ENCODE measurements around the gene SART3. TPM values are rescaled to one million over a fixed set of nuclear protein-coding genes. Genes with fewer than 3 reads are reported as not detected.

The SART3 gene
- total and polyA plus RNA-seq, 2 of the 4 experiments (the other 2 are of a cell fraction), result 22.6 to 37.8 TPM

GRCh38 chr12:108484431-108484830 lies 76.5 kb downstream of the SART3 start:
- DNase-seq (no peak), ATAC-seq (ENCODE audit: low read depth) (no peak)
- Histone ChIP-seq H3K4ac (ENCODE audit: low read depth, low read length) (no peak overlapping the region), H2AK9ac (replicated peaks; ENCODE audit: low read depth, low read length, poor library complexity) (no peak overlapping the region), H3K4me3 (ENCODE audit: insufficient read depth, low read depth, low read length) (no peak overlapping the region), H3K4me2 (ENCODE audit: low read depth, low read length) (no peak overlapping the region), H2BK5ac (ENCODE audit: low read depth, low read length, poor library complexity, severe bottlenecking) (no peak overlapping the region), H3K36me3 (ENCODE audit: control insufficient read depth, insufficient read depth, low read length) (no peaks in the 10 kb centered on the region), H3K14ac (replicated peaks; ENCODE audit: low read depth, low read length) (no peak overlapping the region), H3K4me1 (ENCODE audit: control insufficient read depth, insufficient read depth, low read length) (no peaks in the 10 kb centered on the region), H4K5ac (ENCODE audit: low read depth, low read length) (no peak overlapping the region), H2BK120ac (ENCODE audit: low read depth, low read length) (no peak overlapping the region), H2AK5ac (ENCODE audit: low read depth, low read length) (no peak overlapping the region), H3K27ac (ENCODE audit: insufficient read depth, low read length) (no peak overlapping the region), H3K9ac (ENCODE audit: low read depth, low read length) (no peak overlapping the region), H3K27me3 (ENCODE audit: control insufficient read depth, insufficient read depth, low read length) (no peaks in the 10 kb centered on the region), H4K8ac (ENCODE audit: low read depth in 2 of 2, low read length in 2 of 2) (no peak overlapping the region), H2BK20ac (ENCODE audit: low read depth, low read length) (no peak overlapping the region), H3K23ac (ENCODE audit: low read depth, low read length) (no peak overlapping the region), H4K91ac (ENCODE audit: insufficient read depth, low read depth, low read length) (no peak overlapping the region), H3K9me3 (ENCODE audit: control insufficient read depth, insufficient read depth, low read length) (no peaks in the 10 kb centered on the region), H3K56ac (ENCODE audit: extremely low read depth, insufficient read depth, low read length) (no peak overlapping the region), H2BK15ac (ENCODE audit: low read depth, low read length) (no peak overlapping the region), H3K9me1 (ENCODE audit: insufficient read depth, low read length) (no peaks in the 10 kb centered on the region), H2AFZ (replicated peaks; ENCODE audit: low read length, poor library complexity) (no peak overlapping the region), H3K79me1 (ENCODE audit: low read depth in 1 of 2, low read length in 2 of 2) (no peaks in the 10 kb centered on the region), H4K20me1 (ENCODE audit: insufficient read depth, low read length) (no peaks in the 10 kb centered on the region), H3K18ac (ENCODE audit: low read depth, low read length) (no peak overlapping the region)
- ChIA-PET CTCF (no interaction called here), POLR2A (ENCODE audit: unreplicated experiment) (no interaction called here)
- intact Hi-C loops (cut with micrococcal nuclease) (no loop called here), in situ Hi-C loops (cut with MboI; ENCODE audit: low sequenced_read_pairs) (no loop called here), dilution Hi-C loops (cut with HindIII; ENCODE audit: low sequenced_read_pairs, unreplicated experiment) (no loop called here)
- BruUV-seq (replicated peaks), result no TSS peak
- WGBS, 2 experiments (ENCODE audit: extremely low coverage in 2 of 2, insufficient read length in 1 of 2), result no CpG with 5 or more reads among the region's 2 CpGs
- TF ChIP-seq MXI1 (IDR thresholded peaks at IDR 0.05; ENCODE audit: borderline replicate concordance, low read depth, low read length), result no peak
- no peak for TF ChIP-seq POLR2A (IDR thresholded peaks at IDR 0.05; ENCODE audit: low read depth, low read length)
- no peak for TF ChIP-seq USF2 (IDR thresholded peaks at IDR 0.05; ENCODE audit: low read depth, low read length)

Data from IMR-90 (cell line).